SH-SY5Y (cell line): ENCODE data around the gene VAV2.

Source experiments
- GATA2 ChIP-seq: IDR thresholded peaks from 2 replicates; pipeline ENCODE4 v1.6.1; 2011; ENCODE audit warnings: mild to moderate bottlenecking, low read depth, low read length
- GATA3 ChIP-seq: IDR thresholded peaks from 2 replicates; pipeline ENCODE4 v1.6.1; 2011; ENCODE audit warnings: low read depth, mild to moderate bottlenecking, low read length, moderate library complexity

VAV2 gene

GRCh38 chr9:133996531-133997520 is 4.7 kb upstream of the VAV2 start:
- TF ChIP-seq GATA3, result no peak
- no peak for TF ChIP-seq GATA2

- TF ChIP-seq GATA3, result no peak
- TF ChIP-seq GATA2, result no peak
Measured at GRCh38 chr9:133995012-133995896, 3.1 kb upstream of the VAV2 start.

DNA sequence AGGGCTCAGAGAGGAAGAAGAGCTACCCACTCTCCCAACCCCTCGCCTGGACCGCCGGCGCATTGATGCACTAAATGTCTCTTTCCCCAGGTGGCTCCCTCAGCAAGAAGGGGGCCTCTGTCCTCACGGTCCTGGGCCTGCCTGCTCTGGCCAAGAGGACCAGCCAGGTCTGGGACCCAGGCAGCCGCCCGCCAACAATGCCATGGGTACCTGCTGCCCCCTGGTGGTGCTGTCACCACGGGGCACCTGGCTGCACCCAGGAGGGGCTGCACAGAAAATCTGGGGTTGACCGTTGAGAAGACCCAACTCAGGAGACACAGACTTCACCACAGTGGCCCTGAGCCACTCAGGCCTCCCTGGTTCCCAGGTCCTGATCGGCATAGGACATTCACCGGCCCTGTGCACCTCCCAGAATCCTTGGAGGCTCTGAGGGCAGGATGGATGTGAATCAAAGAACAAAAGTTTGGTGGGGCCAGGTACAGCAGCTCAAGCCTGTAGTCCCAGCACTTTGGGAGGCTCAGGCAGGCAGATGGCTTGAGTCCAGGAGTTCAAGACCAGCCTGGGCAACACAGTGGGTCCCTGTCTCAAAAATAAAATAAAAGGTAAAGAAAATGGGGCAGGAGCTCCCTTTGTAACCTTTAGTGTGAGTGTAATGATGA is 2.4 kb upstream of the VAV2 start:
- TF ChIP-seq GATA3 (no peak), GATA2 (no peak)

DNA sequence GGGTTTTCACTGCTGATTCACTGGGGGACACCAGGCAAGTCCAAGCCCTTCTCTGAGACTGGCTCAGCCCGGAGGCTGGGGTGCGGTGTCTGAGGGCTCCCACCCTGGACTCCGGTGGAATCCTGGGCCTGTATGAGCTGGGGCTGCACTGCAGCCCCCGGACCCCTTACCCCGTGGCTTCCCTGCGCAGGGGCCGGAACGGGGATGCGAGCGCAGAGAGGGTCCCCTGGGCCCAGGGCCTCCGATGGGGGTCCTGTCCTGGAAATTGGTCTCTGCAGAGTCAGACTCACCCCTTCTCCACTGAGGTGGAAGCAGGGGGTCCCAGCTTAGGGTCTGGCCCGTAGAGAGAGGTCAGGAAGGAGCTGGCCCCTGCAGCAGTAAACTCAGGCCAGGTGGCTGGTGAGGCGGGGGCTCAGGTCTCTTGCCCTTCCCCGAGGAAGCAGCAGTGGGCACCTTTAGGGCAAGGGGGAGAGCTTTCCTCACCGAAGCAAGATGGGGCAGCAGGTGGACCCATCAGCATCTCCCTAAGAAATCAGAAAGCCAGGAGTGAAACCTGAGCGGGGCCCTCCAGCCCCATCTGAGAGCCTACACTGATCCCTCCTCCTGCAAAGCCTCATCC is 1.6 kb upstream of the VAV2 start:
- TF ChIP-seq GATA2 (no peak), GATA3 (no peak)

DNA sequence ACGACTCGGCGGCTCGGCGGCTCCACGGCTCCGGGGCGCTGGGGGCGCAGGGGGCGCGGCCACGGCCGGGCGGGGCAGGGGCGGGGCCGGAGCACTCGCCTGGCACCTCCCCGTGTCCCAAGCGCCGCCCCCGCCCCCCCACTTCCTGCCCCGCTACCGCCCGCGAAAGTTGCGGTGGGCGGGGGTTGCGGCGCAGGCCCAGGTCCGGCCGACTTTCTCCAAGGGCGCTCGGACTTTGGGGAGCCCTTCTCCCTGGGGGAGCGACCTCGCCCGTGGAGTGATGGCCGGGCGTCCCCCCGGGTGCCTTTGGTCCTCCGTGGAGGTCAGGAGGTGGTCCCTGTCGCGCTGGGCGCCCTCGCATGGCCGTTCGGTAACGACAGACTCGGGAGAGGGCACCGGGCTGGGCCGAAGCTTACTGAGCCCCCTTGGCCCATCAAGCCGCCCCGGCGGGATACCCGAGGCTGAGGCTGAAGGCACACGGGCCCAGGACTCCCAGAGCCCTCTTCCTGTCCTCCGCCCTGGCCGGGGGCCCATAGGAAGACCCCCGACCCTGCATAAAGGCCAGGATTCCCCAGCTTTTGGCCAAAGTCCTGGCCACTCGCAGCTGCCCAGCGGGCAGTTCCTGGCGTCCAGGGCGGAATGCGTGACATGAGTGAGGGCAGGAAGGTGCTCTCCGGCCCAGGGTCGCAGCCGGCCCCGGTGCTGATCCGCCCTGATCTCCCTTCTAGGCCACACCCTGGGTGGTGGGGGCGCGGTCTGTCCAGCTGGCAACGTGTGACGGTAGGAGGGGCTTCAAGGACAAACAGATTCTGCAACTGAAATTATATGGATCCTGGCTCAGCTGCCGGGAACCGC is 883 bp upstream of the VAV2 start:
- TF ChIP-seq GATA3 (no peak), GATA2 (no peak)

- TF ChIP-seq GATA2 (no peak), GATA3 (no peak)
Measured at GRCh38 chr9:133991214-133991921, 756 bp downstream of the VAV2 start.

DNA sequence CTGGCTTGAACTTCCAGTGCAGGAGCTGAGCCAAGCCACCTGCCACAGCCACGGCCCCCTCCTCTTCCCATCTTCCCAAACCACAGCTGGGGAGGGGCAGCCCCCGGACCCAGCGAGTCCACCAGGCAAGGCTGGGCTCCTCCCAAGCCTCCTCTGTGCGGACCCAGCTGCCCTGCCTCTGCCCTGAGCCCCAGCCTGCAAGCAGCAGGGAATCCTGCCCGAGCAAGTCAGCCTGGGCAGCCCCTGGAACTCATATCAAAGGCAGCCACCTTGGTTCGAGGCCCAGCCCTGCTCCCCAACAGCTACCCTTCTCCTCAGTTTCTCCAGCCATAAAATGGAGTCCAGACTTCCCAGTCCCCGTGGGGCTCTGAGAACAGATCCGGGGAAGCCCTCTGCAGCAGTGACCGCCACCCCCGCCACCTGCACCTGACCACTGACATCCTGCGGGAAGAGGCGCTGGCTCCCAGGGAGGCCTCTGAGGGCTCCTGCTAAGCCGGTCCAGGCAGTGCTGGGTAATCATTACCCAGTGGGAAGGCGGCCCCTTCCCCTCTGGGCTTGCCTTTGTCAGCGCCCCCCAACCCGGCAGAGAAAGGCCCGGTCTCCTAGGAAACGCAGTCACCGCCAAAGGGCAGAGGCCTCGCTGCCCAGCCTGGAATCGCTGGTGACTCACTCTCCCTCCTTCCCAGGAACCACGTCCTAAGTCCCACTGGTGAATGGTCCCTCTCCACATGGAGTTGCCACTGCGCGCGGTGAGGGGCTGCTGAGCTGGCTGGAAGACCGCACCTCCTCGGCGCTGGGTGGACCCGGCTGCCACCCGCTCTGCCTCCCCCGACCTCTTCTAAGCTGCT is 1.5 kb downstream of the VAV2 start:
- TF ChIP-seq GATA2, result no peak
- no peak for TF ChIP-seq GATA3

- no peak for TF ChIP-seq GATA2
- TF ChIP-seq GATA3, result no peak
Measured at GRCh38 chr9:133989625-133990365, 2.3 kb downstream of the VAV2 start.

DNA sequence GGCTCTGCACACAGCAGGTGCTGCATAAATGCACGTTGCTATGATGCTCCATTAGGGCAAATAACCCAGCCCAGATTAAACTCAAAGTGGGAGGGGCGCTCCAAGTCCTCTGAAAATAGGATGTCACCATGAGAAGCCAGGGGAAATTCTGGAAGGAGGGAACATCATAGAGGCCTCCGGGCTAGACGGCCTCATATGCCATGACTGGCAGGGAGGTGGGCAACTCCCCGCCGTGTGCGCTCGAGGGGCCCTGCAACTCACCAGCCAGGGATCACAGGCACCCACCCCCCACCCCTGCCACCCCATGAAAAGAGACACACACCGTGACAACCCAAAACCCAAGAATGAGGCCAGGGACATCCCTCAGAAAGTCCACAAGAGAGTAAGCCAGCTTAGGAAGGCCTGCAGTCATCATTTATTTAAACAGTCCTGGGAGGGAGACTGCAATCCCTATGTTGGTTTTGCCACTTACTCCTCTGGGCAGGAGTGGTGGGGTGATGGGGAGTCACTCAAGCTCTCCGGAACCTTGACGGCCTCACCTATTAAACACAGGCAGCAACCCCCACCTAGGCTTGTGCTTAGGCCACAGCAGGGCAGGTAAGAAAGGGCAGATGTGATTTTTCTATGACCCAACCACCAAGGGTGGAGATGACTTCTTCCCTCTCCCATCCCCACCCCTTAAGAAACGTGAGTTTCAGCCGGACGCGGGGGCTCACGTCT is 4.0 kb downstream of the VAV2 start:
- no peak for TF ChIP-seq GATA2
- no peak for TF ChIP-seq GATA3

- TF ChIP-seq GATA2 (no peak), GATA3 (no peak)
Measured at GRCh38 chr9:133987446-133987788, 4.7 kb downstream of the VAV2 start.
